COLO829 (cell line): ENCODE data around the gene PLP1.
A peak's percentile ranks its signal among the peaks of the same experiment; 100 is the strongest.
"Not testable (repeated sequence)": the region's sequence is repeated elsewhere in the genome, so short reads cannot be mapped to it uniquely, and the experiment has no call there.

ENCODE experiments used
- DNase-seq: peaks from one replicate; pipeline ENCODE4 v3.0.0; 2012; ENCODE audit warnings: low spot score

Gene PLP1, protein sequence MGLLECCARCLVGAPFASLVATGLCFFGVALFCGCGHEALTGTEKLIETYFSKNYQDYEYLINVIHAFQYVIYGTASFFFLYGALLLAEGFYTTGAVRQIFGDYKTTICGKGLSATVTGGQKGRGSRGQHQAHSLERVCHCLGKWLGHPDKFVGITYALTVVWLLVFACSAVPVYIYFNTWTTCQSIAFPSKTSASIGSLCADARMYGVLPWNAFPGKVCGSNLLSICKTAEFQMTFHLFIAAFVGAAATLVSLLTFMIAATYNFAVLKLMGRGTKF

DNA sequence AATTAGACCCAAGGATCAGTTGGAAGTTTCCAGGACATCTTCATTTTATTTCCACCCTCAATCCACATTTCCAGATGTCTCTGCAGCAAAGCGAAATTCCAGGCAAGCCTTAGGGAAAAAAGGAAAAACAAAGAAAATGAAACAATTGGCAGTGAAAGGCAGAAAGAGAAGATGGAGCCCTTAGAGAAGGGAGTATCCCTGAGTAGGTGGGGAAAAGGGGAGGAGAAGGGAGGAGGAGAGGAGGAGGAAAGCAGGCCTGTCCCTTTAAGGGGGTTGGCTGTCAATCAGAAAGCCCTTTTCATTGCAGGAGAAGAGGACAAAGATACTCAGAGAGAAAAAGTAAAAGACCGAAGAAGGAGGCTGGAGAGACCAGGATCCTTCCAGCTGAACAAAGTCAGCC is at the start of gene PLP1:
Gene PLP1 (plus strand): TSS at position 295 of the 400 bp plus-strand sequence. CDS start 156 bp downstream, outside the sequence.
- DNase-seq = peak; percentile 82

DNA sequence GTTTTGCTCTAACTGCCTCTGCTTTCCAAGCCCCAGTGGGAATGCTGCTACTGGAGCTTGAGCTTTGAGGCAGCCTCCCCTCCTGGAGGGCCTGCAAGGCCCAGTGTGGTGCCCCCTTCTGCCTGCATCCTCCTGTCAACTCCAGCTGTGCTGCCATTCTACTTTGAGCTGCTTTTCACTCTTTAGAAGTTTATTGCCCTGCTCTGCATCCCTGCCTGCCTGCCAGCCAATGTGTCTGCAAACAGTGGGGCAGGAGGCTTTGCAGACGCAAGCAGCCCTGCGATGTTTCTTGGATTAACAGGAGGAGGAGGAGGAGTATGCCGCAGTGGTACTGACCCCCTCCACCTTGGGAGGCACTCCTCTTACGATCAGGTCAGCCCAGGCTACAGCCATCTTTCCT is 49.5 kb upstream of the PLP1 start:
- DNase-seq = no peak

DNA sequence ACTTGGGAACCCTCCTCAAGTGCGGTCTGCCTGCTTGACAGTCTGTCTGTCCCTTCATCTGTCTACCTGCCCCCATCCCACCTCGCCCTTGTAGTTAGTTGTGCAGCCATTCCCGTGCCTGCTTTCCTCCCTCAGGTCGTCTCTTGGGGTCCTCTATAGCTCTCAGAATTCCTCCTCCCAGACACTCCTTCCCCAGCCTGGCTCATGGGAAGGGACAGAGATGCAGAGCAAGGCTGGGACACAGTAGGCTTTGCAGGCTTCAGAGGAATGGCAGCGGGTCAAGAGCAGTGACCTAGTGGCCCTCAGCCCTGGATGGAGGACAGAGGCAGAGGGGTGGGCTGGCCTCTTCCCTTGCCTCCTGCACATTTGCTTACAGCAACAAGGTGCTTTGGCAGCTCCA is 47.6 kb upstream of the PLP1 start:
- DNase-seq = no peak

DNA sequence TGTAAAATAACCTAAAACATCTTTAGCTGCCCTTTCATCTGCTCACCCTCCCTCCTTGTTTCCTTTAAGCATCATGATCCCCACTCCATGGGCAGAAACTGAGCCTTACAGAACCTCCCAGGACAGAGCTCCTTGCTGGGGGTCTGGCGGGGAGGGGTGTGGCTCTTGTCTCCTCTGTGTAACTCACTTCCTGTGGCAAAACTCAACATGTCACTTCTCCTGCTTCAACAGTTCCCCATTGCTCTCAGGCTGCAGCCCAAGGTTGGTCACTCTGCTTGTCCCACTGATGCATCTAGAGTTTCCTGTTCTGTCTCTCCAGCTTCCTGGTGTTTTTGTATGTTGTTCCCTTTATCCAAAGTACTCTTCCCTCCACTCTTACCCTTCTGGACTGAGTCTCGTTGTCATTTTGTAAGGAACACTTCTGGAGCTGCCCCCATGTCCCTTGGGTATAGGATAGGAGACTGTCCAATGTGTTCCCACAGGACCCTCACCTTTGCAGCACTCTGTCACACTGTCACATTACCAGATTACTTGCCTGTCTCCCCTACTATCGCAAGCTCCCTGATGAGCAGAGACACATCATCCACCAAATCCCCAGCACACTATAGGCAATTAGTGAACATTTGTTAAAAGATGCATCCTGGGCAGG is 46.4 kb upstream of the PLP1 start:
- DNase-seq = no peak

DNA sequence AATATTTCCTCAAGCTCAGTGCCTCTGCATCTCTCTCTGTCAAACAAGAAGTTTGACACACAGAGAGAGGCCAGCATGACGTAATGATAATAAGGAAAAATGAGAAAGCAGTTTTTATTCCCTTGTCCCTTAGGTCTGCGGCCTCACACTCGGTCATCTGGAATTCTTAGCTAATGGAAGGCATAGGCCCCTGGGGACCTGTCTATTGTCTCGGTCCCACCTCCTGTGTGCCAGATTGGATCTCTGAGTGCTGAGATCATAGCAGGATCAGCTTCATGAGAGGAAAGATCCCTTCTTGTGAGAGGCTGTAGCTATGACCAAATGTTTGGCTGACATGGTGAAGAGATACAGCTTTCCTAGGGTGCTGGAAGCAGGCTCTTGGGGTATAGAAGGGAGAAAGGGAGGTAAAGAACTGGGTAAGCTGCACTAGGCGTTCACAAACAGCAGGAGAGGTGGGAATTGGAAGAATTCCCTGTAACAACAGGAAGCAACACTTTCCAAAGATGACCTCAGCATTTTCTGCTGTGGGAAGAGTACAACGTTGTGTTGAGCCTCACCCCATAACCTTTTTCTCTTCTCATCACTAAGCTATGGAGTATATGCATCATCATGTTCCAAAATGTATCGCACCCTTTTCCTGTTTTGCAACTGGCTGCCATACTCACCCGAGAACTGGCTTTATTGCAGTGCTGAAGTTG is 45.7 kb upstream of the PLP1 start:
- no peak for DNase-seq

DNA sequence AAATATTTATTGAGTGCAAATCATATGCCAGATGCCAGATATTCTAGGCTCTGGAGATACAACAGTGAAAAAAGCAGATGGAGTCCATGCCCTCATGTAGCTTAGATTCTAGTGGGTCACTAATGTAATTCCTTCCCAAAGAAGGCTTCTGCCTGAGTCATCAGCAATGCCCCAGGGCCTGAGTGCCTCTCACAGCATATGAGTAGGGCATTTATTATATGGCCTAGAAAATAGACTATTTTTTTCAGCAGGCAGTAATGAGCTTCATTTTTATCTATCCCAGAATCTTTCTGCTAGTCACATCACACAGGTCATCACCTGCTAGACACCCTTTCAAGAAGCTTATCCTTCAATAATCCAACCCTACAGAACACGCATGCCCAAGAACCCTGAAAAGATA is 43.6 kb upstream of the PLP1 start:
- no peak for DNase-seq

DNA sequence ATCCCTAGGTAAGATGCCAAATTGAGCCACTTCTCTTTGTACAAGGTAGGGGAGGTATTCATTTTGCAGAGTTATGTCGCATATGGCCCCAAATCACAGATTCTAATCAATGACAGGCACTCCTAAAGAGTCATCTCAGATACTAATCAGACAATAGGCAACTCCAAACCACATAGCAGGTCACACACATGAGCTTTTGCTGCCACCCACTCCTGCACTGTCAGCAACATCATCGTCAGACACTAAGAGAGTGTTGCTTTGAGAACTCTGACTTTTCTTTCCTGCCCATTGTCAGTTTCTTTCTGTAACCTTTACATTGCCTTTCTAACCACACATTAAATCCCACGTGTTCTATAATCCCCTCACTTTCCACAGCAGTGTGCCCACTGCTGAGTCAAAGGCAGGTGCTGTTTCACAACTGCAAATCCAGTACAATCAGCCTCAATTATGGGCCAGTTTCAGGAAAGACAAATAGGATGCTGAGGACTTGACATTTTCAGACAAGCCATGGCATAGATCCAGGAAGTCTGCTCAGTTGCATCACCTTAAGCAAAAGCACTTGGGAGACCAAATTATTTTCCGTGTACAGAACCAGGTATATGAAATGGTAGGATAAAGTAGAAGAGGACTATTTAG is 42.4 kb upstream of the PLP1 start:
- DNase-seq = no peak

DNA sequence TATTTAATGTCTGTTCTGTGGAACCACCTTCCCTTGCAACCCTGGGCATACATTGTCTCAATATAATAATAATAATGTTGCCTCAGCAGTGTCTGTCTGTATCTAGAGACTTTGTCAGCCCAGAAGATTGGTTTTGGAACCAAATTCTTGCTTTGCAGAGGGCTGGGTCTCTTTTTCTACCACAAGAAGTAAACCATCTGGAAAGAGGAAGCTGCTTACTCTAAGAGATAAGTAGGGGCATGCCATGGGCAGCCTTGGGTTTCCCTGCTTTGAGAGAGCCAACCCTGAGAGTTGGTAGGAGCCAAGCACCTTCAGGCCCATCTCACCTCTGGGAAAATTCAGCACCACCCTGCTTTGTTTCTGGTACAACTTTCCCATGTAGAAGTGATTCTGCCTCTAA is 38.9 kb upstream of the PLP1 start:
- DNase-seq = no peak

DNA sequence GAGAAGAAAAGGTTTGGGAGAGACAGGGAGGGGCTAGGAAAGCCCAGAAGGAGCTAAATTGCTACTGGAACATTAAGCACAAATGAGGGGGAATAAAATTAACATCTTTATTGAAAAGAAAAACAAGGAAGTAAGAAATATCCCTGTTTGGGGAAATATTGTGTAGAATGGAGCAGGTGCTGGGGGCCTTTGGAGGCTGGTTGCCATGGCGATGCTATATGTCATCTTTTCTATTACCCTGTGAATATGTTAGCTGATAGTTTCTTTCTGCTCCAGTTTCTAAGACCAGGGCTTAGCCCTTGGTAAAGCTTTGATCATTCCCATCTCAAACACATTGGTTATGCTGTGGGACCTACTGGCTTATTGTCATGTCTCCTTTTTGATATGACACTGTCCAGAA is 37.2 kb upstream of the PLP1 start:
- no peak for DNase-seq

DNA sequence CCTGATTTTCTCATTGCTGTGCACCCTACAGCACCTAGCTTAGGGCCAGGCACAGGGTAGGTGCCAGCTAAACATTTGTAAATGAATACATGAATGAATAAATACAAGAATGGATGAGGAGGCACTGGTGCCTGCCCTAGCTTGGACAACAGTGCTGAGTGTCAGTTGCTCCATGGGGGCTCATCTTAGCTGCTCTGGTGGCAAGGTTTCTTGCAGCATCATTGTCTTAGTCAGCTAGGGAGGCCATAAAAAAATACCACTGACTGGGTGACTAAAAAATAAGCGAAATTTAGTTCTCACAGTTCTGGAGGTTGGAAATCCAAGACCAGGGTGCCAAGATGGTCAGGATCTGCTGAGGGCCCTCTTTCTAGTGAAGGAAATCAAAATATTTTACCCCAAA is 34.8 kb upstream of the PLP1 start:
- DNase-seq = no peak

DNA sequence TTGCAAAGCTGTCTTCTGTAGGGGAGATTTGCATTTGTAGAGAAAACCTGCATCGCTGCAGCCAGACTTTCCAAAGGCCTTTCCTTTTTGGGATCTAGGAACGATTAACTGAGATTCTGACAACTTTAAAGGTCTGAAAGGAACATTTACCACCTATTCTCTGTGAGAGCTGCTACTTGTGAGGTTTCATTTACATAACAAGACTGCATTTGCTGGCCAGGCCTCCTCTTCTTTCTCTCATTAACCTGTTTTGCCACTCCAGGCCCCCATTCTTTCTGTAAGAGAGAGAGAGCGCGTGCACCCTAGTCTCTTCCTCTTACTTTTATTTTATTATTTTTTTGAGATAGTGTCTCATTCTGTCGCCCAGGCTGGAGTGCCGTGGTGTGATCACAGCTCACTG is 34.3 kb upstream of the PLP1 start:
- DNase-seq = no peak

DNA sequence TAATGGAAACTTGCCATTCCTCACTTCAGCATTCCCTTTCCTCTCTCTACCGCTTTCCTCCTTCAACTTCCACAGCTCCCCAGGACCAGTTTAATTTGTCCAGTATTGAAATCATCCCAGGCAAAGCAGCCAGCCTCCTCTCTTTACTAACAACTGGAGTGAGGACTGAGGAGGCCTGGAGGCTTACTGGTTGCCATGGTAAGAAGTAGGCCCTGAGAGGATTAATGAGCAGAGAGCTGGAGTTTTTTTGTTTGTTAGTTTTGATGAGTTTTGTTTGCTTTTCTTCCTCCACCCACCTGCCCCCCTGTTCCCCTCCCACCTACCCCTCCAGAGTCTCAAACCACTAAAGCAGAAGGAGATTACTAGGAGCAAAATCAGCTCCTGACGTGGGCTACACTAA is 29.5 kb upstream of the PLP1 start:
- no peak for DNase-seq

DNA sequence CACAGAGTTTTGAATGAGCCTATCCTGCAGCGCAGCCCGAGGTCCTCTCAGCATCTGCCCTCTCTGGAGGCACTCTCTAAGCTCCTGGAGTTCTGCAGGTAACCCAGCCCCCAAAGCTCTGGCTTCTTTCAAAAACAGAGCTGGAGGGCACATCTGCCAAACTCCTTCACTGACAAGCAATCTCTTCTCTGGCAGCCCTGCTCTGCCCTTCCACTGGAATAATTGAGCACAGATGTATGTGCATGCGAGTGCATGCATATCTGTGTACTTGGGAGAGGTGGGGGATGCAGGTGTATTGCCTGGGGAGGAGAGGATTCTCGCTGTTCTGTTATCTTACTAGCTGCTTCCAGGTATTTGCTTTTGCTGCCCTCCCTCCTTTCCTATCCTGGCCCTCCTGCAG is 22.2 kb upstream of the PLP1 start:
- DNase-seq = no peak

DNA sequence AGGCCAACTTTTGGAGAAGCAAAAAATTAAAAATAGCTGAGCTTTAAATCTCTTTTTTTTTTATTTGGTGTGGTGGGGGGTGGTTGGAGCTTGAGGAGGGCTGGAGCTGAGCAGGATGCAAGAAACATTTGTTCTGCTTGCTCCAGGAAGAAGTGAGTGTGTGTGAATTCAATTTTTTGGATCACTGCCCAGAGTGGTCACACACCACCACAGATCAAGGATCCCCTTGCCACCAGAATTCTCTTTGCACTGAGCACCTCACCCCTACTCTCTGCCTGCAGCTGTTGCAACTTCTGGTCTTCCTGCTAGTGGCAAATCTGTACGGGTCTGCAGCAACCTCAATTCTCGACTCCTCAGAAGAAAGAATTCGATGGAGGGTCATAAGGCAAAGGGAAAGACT is 19.9 kb upstream of the PLP1 start:
- no peak for DNase-seq

DNA sequence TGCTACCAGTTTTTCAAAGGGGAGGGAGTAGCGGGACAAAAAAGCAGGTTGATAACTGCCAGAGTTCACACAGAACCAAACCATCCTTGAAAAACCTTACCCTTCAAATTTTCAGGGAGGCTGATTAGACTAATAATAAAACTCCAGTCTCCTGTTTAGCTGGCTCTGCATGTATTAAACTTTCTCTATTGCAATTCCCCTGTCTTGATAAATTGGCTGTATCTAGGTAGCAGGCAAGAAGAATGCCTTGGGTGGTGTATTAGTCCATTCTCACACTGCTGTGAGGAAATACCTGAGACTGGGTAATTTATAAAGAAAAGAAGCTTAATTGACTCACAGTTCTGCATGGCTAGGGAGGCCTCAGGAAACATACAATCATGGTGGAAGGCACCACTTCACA is 18.1 kb upstream of the PLP1 start:
- DNase-seq = no peak

DNA sequence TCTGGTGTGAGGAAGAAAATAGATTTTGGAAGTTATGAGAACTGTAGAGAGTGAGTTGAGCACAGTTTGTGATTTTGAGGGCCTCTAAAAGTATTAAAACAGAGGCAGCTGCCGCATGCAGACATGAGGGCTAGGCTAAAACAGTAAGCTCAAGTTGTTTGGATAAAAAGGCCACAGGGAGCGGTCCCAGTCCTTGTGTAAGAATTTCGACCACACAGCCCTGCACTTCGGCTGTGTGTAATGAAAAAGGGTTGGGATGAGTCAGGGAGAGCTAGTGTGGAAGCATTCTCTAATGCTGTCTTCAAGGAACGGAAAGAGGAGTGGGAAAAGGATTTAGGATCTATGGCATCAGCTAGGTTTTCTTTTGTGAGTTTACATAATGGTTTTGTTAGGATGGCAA is 13.1 kb upstream of the PLP1 start:
- DNase-seq = not testable (repeated sequence)

DNA sequence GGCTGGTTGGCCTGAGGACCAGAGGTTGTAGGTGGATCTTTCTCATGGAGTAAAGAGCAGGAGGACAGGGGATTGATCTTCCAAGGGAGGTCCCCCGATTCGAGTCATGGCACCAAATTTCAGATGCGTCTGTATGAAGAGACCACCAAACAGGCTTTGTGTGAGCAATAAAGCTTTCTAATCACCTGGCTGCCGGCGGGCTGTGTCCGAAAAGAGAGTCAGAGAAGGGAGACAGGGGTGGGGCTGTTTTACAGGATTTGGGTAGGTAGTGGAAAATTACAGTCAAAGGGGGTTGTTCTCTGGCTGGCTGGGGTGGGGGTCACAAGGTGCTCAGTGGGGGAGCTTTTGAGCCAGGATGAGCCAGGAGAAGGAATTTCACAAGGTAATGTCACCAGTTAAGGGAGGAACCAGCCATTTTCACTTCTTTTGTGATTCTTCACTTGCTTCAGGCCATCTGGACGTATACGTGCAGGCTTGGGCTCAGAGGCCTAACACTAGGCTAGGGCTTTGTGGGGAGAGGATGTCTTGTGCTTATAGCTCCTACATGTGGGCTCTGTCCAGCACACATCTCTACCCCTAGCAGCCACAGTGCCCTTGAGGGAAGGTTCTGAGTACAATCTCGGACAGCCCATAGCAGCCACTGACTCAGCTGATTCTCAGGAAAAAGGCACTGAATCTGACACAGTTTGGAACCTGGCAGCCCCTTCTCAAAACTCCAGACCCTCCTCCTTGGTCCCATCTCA is 9.7 kb upstream of the PLP1 start:
- DNase-seq = not testable (repeated sequence)

DNA sequence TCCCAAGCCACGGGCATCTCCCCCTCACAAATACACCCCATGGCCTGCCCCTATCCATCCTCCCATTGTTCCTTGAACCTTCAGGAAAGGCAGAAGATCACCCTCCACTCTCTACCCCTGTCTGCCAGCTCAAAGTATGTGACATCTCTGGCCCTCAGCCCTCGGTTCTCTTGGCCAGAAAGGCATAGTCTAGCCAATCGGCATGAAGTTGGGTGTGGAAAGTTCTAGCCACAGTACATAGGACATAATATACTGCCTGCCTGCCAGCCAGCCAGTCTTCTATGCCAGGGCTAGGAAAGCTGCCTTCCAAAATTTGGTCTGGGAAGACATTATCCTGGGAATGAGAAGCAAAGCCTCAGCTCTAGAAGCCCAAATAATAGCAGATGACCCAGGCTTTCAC is 3.2 kb upstream of the PLP1 start:
- no peak for DNase-seq

DNA sequence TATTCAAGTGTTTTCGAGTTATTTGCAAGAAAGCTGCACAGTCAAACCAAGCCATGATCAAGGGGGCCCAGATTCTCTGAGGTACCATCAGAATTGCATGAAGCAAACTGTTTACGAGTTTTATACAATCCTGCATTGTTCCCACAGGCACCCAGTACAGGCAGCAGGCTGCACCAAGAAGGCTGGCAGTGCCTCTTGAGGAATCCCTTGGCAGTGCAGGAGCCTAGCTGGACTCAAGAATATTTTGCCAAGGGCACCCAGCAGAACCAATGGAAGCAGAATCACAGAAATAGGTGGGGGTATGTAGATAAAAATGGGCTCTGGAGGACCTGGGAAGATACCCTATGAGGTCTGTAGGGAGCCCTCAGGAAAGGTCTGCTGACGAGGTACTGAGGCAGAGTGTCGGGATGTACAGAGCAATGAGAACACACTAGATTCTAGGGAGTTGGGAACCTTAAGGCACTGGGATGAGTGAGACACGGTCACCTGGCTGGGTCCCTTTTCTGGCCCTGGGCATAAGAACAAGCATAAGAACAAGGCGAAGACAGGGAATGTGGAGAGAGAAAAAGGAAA is 2.5 kb upstream of the PLP1 start:
- DNase-seq = peak; percentile 50

DNA sequence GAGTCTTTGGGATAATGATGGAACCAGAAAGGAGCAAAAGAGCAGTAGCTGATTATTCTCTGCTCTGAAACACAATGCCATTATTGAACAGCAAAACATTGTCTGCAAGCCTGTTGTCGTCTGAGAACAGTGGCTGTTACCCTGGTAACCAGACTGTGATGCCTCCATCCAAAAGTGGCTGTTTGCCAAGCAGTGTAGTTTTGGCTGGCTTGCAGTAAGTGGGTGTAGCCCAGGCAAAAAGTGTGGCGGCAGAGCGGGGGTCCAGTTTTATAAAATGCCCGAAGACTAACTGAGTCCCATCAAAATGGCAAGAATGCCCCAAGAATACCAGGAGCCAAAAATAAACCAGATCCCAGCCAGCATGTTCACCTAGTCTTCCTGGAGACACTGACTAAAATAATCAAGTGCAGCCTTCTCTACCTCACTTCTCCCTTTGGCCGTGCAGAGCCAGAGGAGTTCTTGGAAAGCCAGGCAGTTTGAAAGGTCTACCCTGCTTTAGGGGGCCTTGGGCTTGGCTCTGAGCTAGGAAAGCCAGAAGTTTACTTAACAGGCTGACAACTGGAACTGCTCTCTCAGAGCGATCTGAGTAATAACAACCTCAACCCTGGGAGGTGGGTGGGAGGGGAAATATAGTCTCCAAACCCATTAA is 2.6 kb downstream of the PLP1 start:
- peak; percentile 45 for DNase-seq

DNA sequence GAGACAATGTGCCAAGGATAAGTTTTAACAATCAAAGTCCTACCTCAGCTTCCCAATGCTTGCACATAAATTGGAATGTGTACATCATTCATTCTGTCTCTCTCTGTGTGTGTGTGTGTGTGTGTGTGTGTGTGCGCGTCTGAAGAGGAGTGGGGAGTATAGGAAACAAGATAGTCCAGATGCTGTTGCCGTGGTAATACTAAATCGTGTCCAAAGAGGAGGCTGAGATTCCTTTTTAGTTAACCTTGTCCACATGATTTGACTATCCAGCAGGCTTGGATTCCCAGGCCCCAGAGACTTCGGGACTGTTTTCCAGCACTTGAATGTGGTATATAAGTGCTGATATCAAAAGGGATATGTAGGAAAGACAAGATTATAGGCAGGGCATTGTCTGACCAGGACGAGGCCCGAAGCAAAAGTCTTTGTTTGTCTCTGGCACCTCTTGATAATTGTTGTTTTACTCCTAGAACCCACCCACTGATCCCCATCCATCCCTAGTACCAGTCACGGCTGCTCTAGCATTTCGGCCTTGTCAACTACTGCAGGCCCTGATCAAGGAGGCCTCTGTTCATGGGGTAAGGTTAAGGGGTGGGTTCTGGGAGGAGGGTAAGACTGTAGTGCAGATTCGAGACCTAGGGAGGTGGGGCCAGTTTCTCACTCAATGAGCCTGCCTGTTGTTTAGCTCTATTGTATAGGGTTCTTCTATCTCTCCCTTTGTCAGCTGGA is 3.9 kb downstream of the PLP1 start:
- peak; percentile 62 for DNase-seq
